OCI-LY1 (cell line): ENCODE measurements around the gene MYLK4.

Experiments
- H2AFZ ChIP-seq: fragments of 200-600 bp; sonication (generic), shearing (Covaris generic); 2 replicates; pipeline ENCODE4 v1.6.0; 2014; ENCODE audit warnings: antibody characterized with exemption, mild to moderate bottlenecking, low read length
- H3F3A ChIP-seq: fragments of 200-600 bp; sonication (generic), shearing (Covaris generic); 2 replicates; pipeline ENCODE4 v1.6.0; 2014; ENCODE audit warnings: mild to moderate bottlenecking, antibody characterized with exemption, low read length, moderate library complexity; ENCODE audit not compliant: insufficient read depth
- H3K27ac ChIP-seq: fragments of 200-600 bp; sonication (generic); 2 replicates; pipeline ENCODE4 v1.5.1; 2014; ENCODE audit warnings: low read length, mixed run types, mild to moderate bottlenecking, low read depth; ENCODE audit not compliant: poor library complexity, severe bottlenecking
- H3K27me3 ChIP-seq: fragments of 200-600 bp; sonication (generic); 2 replicates; pipeline ENCODE4 v1.6.0; 2014; ENCODE audit warnings: antibody characterized with exemption, mild to moderate bottlenecking, low read length, moderate library complexity; ENCODE audit not compliant: insufficient read depth
- H3K36me3 ChIP-seq: fragments of 200-600 bp; sonication (generic); 2 replicates; pipeline ENCODE4 v1.6.1; 2014; ENCODE audit warnings: mild to moderate bottlenecking, antibody characterized with exemption, low read length, moderate library complexity, mixed read lengths; ENCODE audit not compliant: insufficient read depth
- H3K4me1 ChIP-seq: fragments of 200-600 bp; sonication (generic); 2 replicates; pipeline ENCODE4 v1.5.1; 2014; ENCODE audit warnings: mild to moderate bottlenecking, low read length, moderate library complexity; ENCODE audit not compliant: insufficient read depth, severe bottlenecking
- H3K4me2 ChIP-seq: fragments of 200-600 bp; sonication (generic), shearing (Covaris generic); 2 replicates; pipeline ENCODE4 v1.6.1; 2014; ENCODE audit warnings: low read length
- H3K4me3 ChIP-seq: fragments of 200-600 bp; sonication (generic); 2 replicates; pipeline ENCODE4 v1.5.1; 2014; ENCODE audit warnings: low read length, low read depth, mild to moderate bottlenecking, mixed read lengths; ENCODE audit not compliant: poor library complexity, severe bottlenecking
- H3K79me2 ChIP-seq: fragments of 200-600 bp; shearing (Covaris generic); 2 replicates; pipeline ENCODE4 v1.6.1; 2016; ENCODE audit warnings: mixed run types, low read length, mixed read lengths; ENCODE audit not compliant: insufficient read depth
- H3K9ac ChIP-seq: fragments of 200-600 bp; sonication (generic), shearing (Covaris generic); 2 replicates; pipeline ENCODE4 v1.6.1; 2014; ENCODE audit warnings: mild to moderate bottlenecking, low read length, mixed read lengths
- H3K9me2 ChIP-seq: fragments of 200-600 bp; sonication (generic), shearing (Covaris generic); 2 replicates; pipeline ENCODE4 v1.6.1; 2014; ENCODE audit warnings: low read depth, mild to moderate bottlenecking, low read length, mixed read lengths
- H3K9me3 ChIP-seq: fragments of 200-600 bp; shearing (Covaris generic); 2 replicates; pipeline ENCODE4 v1.6.1; 2014; ENCODE audit warnings: low read length, mixed read lengths
- H4K20me1 ChIP-seq: fragments of 200-600 bp; sonication (generic), shearing (Covaris generic); 2 replicates; pipeline ENCODE4 v1.6.0; 2016; ENCODE audit warnings: mild to moderate bottlenecking, low read length; ENCODE audit not compliant: insufficient read depth
- CTCF ChIP-seq: fragments of 200-600 bp; sonication (generic), shearing (Covaris generic); IDR thresholded peaks from 2 replicates; pipeline ENCODE4 v1.5.1; 2017; ENCODE audit warnings: mild to moderate bottlenecking, antibody characterized with exemption, low read length, moderate library complexity, mixed read lengths
- EZH2 ChIP-seq: fragments of 200-600 bp; sonication (generic), shearing (Covaris generic); IDR thresholded peaks from 2 replicates; pipeline ENCODE4 v1.8.0; 2017; ENCODE audit warnings: borderline replicate concordance, mixed run types, mild to moderate bottlenecking, antibody characterized with exemption, low read length, moderate library complexity, mixed read lengths

The MYLK4 gene

GRCh38 chr6:2740581-2740980, 10.1 kb downstream of the MYLK4 start:
- H4K20me1 ChIP-seq: no peaks in the 10 kb centered on the region
- no peak overlapping the region for H3K4me3 ChIP-seq
- no peaks in the 10 kb centered on the region for H3K4me1 ChIP-seq
- H3K9ac ChIP-seq: no peak overlapping the region
- H3K27ac ChIP-seq: no peak overlapping the region
- H3K9me2 ChIP-seq: no peaks in the 10 kb centered on the region
- no peaks in the 10 kb centered on the region for H3F3A ChIP-seq
- no peaks in the 10 kb centered on the region for H3K27me3 ChIP-seq
- no peak overlapping the region for H3K4me2 ChIP-seq
- H2AFZ ChIP-seq: no peak overlapping the region
- no peaks in the 10 kb centered on the region for H3K79me2 ChIP-seq
- no peaks in the 10 kb centered on the region for H3K9me3 ChIP-seq
- H3K36me3 ChIP-seq: no peaks in the 10 kb centered on the region
- TF ChIP-seq EZH2: no peak
- TF ChIP-seq CTCF: no peak

- Histone ChIP-seq H3K27ac (no peak overlapping the region), H3K4me2 (no peak overlapping the region), H3K36me3 (no peaks in the 10 kb centered on the region), H3K4me1 (no peaks in the 10 kb centered on the region), H3K27me3 (no peaks in the 10 kb centered on the region), H2AFZ (no peak overlapping the region), H3F3A (no peaks in the 10 kb centered on the region), H3K9me2 (no peaks in the 10 kb centered on the region), H3K9ac (no peak overlapping the region), H4K20me1 (no peaks in the 10 kb centered on the region), H3K9me3 (no peaks in the 10 kb centered on the region), H3K79me2 (no peaks in the 10 kb centered on the region), H3K4me3 (no peak overlapping the region)
- TF ChIP-seq EZH2 (no peak), CTCF (no peak)
Measured at GRCh38 chr6:2739335-2739734, 11.4 kb downstream of the MYLK4 start.

- no peaks in the 10 kb centered on the region for H3K27me3 ChIP-seq
- H4K20me1 ChIP-seq: no peaks in the 10 kb centered on the region
- H3K9ac ChIP-seq: no peak overlapping the region
- no peak overlapping the region for H3K4me2 ChIP-seq
- H3K27ac ChIP-seq: no peak overlapping the region
- H3K36me3 ChIP-seq: no peaks in the 10 kb centered on the region
- peaks cover 2% of the 10 kb centered on the region for H3K4me1 ChIP-seq
- no peaks in the 10 kb centered on the region for H3K9me2 ChIP-seq
- H2AFZ ChIP-seq: no peak overlapping the region
- H3K9me3 ChIP-seq: no peaks in the 10 kb centered on the region
- no peaks in the 10 kb centered on the region for H3K79me2 ChIP-seq
- no peak overlapping the region for H3K4me3 ChIP-seq
- TF ChIP-seq EZH2: no peak
- peak; percentile 85 for TF ChIP-seq CTCF
- H3F3A ChIP-seq: no peaks in the 10 kb centered on the region
Measured at GRCh38 chr6:2738373-2738979, 12.2 kb downstream of the MYLK4 start.
